HepG2 (cell line): Measurements from ENCODE around the gene OR6B3. TPM values are rescaled to one million over a fixed set of nuclear protein-coding genes. Genes with fewer than 3 reads are reported as not detected.

Experiments
- CAMTA2 ChIP-seq: sonication (generic); formaldehyde crosslinking; IDR thresholded peaks from 2 replicates; pipeline ENCODE4 v1.4.0; 2020; ENCODE audit warnings: mild to moderate bottlenecking, missing genetic modification reagents, borderline replicate concordance
- CBX1 ChIP-seq: IDR thresholded peaks from one replicate; pipeline ENCODE4 v1.6.1; 2016; ENCODE audit warnings: antibody characterized with exemption, low read depth
- GMEB1 ChIP-seq: sonication (generic); formaldehyde crosslinking; IDR thresholded peaks from 2 replicates; pipeline ENCODE4 v1.5.1; 2020; ENCODE audit warnings: missing genetic modification reagents, mild to moderate bottlenecking, borderline replicate concordance
- IKZF5 ChIP-seq: IDR thresholded peaks from 2 replicates; pipeline ENCODE4 v1.6.1; 2018; ENCODE audit warnings: missing genetic modification reagents, mild to moderate bottlenecking, missing compliant biosample characterization
- PAF1 ChIP-seq: IDR thresholded peaks from 2 replicates; pipeline ENCODE4 v1.6.1; 2016; ENCODE audit warnings: missing genetic modification reagents, missing compliant biosample characterization
- PAXIP1 ChIP-seq: sonication (generic); formaldehyde crosslinking; conservative IDR thresholded peaks from 2 replicates; pipeline ENCODE4 v1.4.0; 2020; ENCODE audit warnings: mild to moderate bottlenecking, missing genetic modification reagents, moderate library complexity
- SAFB2 ChIP-seq: sonication (generic); formaldehyde crosslinking; IDR thresholded peaks from 2 replicates; pipeline ENCODE4 v1.5.1; 2020; ENCODE audit warnings: missing genetic modification reagents, low read depth, mild to moderate bottlenecking, borderline replicate concordance
- UBTF ChIP-seq: sonication (generic); formaldehyde crosslinking; IDR thresholded peaks from 2 replicates; pipeline ENCODE4 v1.4.0; 2020; ENCODE audit warnings: mild to moderate bottlenecking, missing genetic modification reagents
- ZNF460 ChIP-seq: sonication (generic); formaldehyde crosslinking; IDR thresholded peaks from 2 replicates; pipeline ENCODE4 v1.5.1; 2020; ENCODE audit warnings: missing genetic modification reagents, mild to moderate bottlenecking, borderline replicate concordance
- ZNF567 ChIP-seq: sonication (generic); formaldehyde crosslinking; IDR thresholded peaks from 2 replicates; pipeline ENCODE4 v1.8.1; 2023; ENCODE audit warnings: mild to moderate bottlenecking, missing genetic modification reagents, borderline replicate concordance
- ZNF710 ChIP-seq: sonication (generic); formaldehyde crosslinking; IDR thresholded peaks from 2 replicates; pipeline ENCODE4 v1.5.0; 2020; ENCODE audit warnings: mild to moderate bottlenecking, missing genetic modification reagents, borderline replicate concordance
- ZZZ3 ChIP-seq: sonication (generic); formaldehyde crosslinking; IDR thresholded peaks from 2 replicates; pipeline ENCODE4 v1.4.0; 2020; ENCODE audit warnings: missing genetic modification reagents, mild to moderate bottlenecking, borderline replicate concordance
- polyA plus RNA-seq, 8 experiments: library from polyadenylated mRNA; depleted of rRNA in 3 of 8; stranded (reverse) in 7 of 8; unstranded in 1 of 8; fragments of >200 nt; fragmentation: Illumina TruSeq in 4 of 8; extraction: Trizol in 4 of 8; gene quantifications; 2 replicates each; pipeline versions ENCODE4 v1.2.1 to v1.2.3, GENCODE V29; 2011 to 2016; ENCODE audit warnings: low read depth in 4 of 8, missing spikeins in 1 of 8, mixed read lengths in 1 of 8; ENCODE audit not compliant: insufficient read depth in 1 of 8
- total RNA-seq, 5 experiments: library from RNA; depleted of rRNA; stranded (reverse); fragments of >200 nt; fragmentation: Illumina TruSeq; extraction: Trizol; gene quantifications; 2 replicates each; pipeline ENCODE4 v1.2.3, GENCODE V29; 2016; ENCODE audit warnings: low read depth in 1 of 5

OR6B3 gene
- total and polyA plus RNA-seq, 2 of the 13 experiments (the other 11 are each of a cell fraction or from before 2014, with no cell fraction given): not detected

GRCh38 chr2:240041363-240041762, 12.0 kb downstream of the OR6B3 start (continued):
- TF ChIP-seq PAF1 (CRISPR knock-in tag): no peak
- no peak for TF ChIP-seq SAFB2 (CRISPR knock-in tag)
- TF ChIP-seq ZNF460 (CRISPR knock-in tag): no peak
- TF ChIP-seq UBTF (CRISPR knock-in tag): no peak
- no peak for TF ChIP-seq IKZF5 (CRISPR knock-in tag)
- no peak for TF ChIP-seq PAXIP1 (CRISPR knock-in tag)
- no peak for TF ChIP-seq GMEB1 (CRISPR knock-in tag)
- no peak for TF ChIP-seq CAMTA2 (CRISPR knock-in tag)
- TF ChIP-seq ZNF567 (CRISPR knock-in tag): no peak
- TF ChIP-seq CBX1: no peak
- no peak for TF ChIP-seq ZNF710 (CRISPR knock-in tag)
- TF ChIP-seq ZZZ3 (CRISPR knock-in tag): no peak
